ENCODE measurements around the gene PDE4D.

DNA sequence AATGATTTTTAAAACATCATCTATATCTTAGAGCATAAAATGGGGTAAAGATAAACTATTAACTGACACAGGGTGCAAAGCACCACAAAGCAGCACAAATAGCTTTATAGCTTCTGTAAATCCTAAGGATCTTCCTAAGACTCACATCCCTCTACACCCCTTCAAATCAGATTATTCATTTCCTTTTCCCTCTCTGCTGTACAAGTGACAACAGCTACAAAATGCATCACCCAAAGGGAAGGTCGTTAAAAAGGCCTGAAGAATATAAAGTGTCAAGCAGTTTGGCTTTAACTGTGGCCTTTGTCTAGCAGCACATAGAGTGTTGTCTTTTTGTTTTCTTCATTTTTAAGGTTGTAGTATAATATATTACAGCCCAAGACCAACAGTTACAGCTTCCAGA lies 422.1 kb downstream of the PDE4D start:
- TF ChIP-seq, protein P1, sequence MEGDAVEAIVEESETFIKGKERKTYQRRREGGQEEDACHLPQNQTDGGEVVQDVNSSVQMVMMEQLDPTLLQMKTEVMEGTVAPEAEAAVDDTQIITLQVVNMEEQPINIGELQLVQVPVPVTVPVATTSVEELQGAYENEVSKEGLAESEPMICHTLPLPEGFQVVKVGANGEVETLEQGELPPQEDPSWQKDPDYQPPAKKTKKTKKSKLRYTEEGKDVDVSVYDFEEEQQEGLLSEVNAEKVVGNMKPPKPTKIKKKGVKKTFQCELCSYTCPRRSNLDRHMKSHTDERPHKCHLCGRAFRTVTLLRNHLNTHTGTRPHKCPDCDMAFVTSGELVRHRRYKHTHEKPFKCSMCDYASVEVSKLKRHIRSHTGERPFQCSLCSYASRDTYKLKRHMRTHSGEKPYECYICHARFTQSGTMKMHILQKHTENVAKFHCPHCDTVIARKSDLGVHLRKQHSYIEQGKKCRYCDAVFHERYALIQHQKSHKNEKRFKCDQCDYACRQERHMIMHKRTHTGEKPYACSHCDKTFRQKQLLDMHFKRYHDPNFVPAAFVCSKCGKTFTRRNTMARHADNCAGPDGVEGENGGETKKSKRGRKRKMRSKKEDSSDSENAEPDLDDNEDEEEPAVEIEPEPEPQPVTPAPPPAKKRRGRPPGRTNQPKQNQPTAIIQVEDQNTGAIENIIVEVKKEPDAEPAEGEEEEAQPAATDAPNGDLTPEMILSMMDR (conservative IDR thresholded peaks at IDR 0.05; ENCODE audit: low read length), result no peak
- TF ChIP-seq EZH2phosphoT487 (IDR thresholded peaks at IDR 0.05; ENCODE audit: borderline replicate concordance, low read depth, low read length), result no peak
